Adipose tissue (tissue), 3 donors: ENCODE measurements around the gene LRRC30. TPM values are rescaled to one million over a fixed set of nuclear protein-coding genes. Genes with fewer than 3 reads are reported as not detected.

Source experiments
- polyA plus RNA-seq, 3 donors: library from polyadenylated mRNA; stranded (reverse); fragments of 200-250 nt; gene quantifications; one replicate each; pipeline ENCODE4 v1.2.3, GENCODE V29; 2013
- donor health status: healthy with polysubstance abuse.
- donor health status: Bipolar disorder and iron deficiency.
- donor health status: healthy.

The LRRC30 gene
- polyA plus RNA-seq, 3 donors = not detected

Other genes starting within 250 kb of the LRRC30 start
- gene LAMA1, start 113.3 kb upstream of the LRRC30 start, polyA plus RNA-seq = 1 to 10 TPM in 2 of 3 donors, under 1 TPM in 1; 0.34 to 3.4 (median 1.5) TPM